ENCODE measurements around the gene EXOC6B.

GRCh38 chr2:72208225-72208624 is 617.6 kb downstream of the EXOC6B start:
- TF ChIP-seq CTCF (IDR thresholded peaks at IDR 0.05), result no peak
- no peak for TF ChIP-seq POLR2A (IDR thresholded peaks at IDR 0.05)
